Islet precursor cell (in vitro differentiated cells): Measurements from ENCODE around the gene SLC4A1.

Experiments used
- DNase-seq: peaks from one replicate; pipeline ENCODE4 v3.0.0-alpha.2; 2018

SLC4A1 gene

DNA sequence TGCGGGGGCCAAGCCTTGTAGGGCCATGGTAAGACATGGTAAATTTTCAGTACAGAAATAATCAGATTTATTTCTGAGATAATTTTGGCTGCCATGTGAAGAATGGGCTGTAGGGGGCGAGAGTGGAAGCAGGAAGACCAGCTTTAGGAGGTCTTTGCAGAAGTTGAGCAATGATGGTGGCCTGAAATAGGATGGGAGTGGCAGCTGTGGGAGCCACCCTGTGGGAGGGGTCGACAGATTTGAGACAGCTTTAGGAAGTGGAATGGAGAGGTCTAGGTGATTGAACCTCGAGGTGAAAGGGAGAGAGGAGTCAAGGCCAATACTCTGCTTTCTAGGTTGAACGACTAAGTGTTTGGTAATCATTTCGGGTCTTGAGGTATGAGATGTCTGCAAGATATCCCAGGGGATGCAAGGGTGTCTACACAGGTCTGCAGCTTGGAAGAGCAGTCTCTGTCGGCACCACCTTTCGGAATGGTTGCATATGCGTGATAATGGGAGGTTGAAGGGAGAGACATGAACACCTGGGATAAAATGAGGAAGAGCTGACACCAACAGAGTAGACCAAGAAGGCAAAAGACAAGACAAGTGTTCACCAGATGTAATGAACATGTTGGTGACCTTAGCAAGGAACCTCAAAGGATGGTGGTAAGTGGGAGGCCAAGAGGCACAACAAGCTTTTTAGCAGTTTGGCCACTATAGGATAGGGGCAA is 64.0 kb downstream of the SLC4A1 start:
- DNase-seq, result peak; percentile 82

DNA sequence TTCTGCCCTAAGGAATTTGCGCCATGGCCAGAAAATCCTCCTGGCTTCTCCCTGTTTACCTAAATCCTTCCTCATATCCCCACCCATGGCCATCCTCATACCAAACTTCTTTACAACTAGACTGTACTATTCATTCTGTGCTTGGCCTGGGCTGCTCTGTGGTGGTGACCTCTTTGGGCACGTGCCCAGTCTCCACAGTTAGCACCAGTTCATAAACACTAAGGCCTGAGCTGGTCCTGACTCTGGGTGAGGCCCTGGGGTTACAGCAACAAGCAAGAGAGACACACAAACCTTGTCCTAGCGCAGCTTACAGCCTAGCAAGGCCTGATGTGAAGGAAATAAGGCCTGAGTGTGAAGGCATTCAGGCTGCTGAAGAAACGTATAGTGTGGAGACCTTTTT is 65.2 kb downstream of the SLC4A1 start:
- no peak for DNase-seq

DNA sequence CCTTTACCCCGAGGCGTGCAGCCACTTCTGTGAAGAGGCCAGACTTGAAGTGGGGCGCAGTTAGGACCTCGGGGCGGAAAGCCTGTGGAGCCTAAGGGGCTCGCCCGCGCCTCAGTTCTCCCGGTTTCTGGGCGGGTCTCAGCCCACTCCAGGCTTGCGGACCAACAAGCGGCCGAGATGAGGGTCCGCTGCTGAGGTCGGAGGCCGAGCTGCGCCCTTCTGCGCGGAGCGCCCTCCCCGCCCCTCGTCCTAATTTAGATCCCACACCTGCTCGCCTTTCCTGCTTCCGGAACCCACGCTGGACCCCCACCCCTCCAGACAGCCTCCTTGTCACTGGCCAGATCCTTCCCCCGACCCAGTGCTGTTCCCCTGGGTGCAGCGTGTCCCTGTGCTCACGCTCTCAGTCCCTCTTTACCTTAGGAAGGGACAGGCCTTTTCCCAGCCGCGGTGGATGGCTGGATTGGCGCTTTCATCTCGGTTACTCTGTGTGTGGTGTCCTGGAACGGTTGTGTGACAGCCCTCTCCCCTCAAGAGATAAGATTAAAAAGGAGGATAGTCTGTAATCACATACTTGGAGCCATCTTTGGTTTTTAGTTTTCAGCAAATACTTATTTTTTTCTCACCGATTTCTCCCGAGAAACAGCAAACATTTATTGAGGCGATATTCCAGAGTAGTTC is 67.3 kb downstream of the SLC4A1 start:
- DNase-seq, result no peak

- peak; percentile 100 for DNase-seq
These were observed 68.1 kb downstream of the SLC4A1 start, which contains the start of gene ATXN7L3 for GRCh38 chr17:44199553-44200477. Gene ATXN7L3, minus strand, starts transcription at chr17:44199884. Its CDS starts 1,814 bp downstream, at chr17:44198070.

DNA sequence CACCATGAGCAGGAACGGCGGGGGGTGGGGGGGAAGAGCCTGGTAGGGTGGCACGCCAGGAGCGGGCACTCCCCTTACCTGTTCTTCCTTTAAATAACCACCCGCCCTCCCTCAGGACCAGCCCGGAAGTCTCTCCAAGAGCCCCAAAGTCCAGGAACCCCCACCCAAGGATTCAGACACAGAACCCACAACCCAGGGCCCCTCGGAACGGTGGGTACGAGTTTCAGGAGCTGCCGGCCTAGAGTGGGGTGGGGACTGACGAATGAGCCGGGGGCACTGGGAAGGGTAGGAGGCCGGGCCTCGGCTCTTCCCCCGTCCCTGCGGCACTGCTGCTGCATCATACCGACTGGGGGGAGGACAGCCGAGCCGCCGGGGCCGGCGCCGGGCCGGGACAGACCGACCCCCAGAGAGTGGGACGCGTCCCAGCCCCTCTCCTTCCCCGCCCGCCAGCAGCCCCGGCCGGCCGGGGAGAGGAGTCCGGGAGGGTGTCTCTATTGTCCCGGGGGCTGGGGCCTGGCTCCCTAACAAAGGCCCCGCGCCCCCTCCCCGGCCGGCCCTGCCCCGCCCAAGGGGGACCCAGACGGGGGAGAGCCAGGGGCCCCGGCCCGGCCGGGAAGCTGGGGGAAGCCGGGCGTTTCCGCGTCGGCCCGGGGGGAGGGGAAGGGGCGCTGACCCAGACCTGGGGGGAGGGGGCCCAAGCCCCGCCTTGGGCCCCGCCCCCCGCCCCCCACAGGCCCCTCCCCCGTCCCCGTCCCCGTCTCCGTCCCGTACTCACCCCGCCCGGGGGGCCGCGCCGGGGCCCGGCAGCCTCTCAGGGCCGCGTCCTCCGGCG is 69.0 kb downstream of the SLC4A1 start:
- peak; percentile 90 for DNase-seq
